Stimulated activated CD8-positive, alpha-beta memory T cell treated with anti-CD3 and anti-CD28 coated beads, Interleukin-12 subunit alpha, Interleukin-12 subunit beta, amount 100 ng/mL, for 4 hours (primary cell): ENCODE measurements around the gene KPRP.

Experiments used
- DNase-seq: peaks from one replicate; pipeline ENCODE4 v3.0.0-alpha.2; 2020; ENCODE audit warnings: low read depth

The KPRP gene

DNA sequence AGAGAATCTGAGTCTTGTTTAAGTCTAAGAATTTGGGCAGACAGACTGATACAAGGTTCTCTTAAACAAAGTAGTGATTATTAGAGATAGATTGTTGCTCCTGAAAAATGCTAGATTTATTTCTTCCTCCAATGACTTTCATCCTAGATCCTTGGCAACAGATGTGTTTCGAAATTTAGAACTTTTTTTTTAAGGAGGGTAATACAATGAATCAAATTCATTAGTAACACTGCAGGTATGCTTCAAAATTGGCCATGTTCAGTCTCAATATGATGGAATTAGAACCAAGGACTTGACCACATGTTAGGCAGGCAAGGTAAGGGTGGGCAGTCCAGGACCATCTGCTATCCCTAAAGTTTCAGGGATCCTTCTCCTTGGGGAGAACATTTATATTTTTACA is 12.6 kb downstream of the KPRP start:
- DNase-seq = no peak

- DNase-seq = no peak
These were observed 17.1 kb downstream of the KPRP start, which contains the start of gene LCE1F for GRCh38 chr1:152774875-152775274. Gene LCE1F, plus strand, starts transcription at chr1:152775140. Its CDS starts 1,232 bp downstream, at chr1:152776372.

DNA sequence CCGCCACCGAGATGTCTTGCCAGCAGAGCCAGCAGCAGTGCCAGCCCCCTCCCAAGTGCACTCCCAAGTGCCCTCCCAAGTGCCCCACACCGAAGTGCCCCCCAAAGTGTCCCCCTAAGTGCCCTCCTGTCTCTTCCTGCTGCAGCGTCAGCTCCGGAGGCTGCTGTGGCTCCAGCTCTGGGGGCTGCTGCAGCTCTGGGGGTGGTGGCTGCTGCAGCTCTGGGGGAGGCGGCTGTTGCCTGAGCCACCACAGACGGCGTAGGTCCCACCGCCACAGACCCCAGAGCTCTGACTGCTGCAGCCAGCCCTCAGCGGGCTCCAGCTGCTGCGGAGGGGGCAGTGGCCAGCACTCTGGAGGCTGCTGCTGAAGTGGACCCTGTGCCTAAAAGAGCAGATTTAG is 18.5 kb downstream of the KPRP start:
- no peak for DNase-seq

GRCh38 chr1:152777510-152778137 is 19.8 kb downstream of the KPRP start:
- no peak for DNase-seq

DNA sequence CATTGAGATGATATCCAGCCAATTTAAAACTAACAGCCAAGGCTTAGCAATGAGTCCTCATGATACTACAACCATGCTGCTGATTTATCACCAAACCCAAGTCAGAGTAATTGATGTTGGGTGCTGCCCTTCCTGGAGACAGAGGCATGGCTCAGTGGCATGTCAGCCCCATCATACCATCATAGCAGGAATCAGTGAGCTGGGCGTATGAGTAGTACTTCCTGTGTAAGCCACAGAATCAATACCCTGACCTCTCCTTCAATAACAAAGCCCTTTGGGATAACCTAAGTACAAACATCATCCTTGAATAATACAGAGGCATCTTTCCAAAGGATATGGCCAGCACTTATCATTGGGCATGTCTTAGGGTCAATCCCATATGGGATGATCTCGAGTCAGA is 25.3 kb downstream of the KPRP start:
- DNase-seq = no peak

GRCh38 chr1:152786077-152786476 is 28.3 kb downstream of the KPRP start, which contains the start of gene LCE1E:
Gene LCE1E, plus strand, starts transcription at chr1:152786257. Its CDS starts 1,043 bp downstream, at chr1:152787300.
- no peak for DNase-seq

DNA sequence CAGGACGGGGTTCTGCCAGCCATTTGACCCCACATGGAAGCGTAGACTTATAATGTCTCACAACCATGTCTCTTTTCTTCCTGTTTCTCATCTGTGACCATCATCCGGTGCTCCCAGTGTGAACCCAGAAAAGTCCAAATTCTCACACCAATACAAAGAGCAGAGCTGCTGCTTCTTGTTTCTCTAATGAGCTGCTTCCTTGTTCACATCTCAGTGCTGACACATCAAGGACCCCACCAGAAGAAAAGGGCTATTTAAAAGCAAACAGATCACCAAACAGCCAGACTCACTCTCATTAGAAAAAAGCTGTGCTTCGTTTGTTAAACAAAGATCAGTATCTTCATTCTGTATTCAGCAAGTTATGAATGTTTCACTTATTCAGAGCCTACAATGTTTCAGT is 37.9 kb downstream of the KPRP start:
- DNase-seq = no peak

DNA sequence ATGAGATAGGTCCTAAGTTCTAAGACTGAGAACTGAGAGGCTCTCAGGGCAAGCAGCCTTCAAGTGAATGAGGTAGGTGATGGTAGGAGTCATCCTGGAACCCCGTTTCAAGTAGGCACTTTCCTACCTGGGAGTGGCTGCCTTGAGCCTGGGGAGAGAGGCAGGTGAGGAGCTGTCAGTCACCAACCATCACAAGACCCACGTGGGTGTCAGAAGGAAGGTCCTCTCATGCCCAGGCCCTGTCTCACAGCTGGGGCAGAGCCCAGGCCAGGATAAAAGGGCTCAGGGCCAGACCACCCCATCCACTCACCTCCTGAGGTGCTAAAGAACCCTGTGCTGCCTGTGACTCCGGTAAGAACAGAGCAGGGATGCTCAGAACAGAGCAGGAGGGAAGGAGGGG is 38.6 kb downstream of the KPRP start, which contains the start of gene LCE1D:
LCE1D (plus strand) TSS at position 301 of the 400 bp plus-strand sequence. CDS start 1,074 bp downstream, outside the sequence.
- no peak for DNase-seq

- DNase-seq = no peak
These were observed 43.5 kb downstream of the KPRP start for GRCh38 chr1:152801333-152801732.

DNA sequence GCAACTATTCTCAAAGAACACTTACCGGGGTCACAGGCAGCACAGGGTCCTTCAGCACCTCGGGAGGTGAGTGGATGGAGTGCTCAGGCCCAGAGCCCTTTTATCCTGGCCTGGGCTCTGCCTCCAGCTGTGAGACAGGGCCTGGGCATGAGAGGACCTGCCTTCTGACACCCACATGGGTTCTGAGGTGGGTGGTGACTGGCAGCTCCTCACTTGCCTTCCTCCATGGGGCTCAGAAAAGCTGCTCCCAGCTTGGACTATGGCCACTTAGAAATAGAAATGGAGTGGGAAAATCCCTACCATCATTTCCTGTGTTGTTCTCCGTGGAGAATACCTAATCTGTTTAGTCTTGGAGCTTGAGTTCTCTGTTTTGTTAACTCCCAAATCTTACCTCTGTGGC is 48.8 kb downstream of the KPRP start, which contains the start of gene LCE1C:
LCE1C (minus strand) TSS at position 76 of the 400 bp plus-strand sequence. CDS start 1,173 bp downstream, outside the sequence.
- no peak for DNase-seq

GRCh38 chr1:152811050-152811449 is 53.2 kb downstream of the KPRP start:
- DNase-seq = no peak
